Esophagus squamous epithelium (tissue), 5 donors: Measurements from ENCODE around the gene DUSP23. TPM values are rescaled to one million over a fixed set of nuclear protein-coding genes. Genes with fewer than 3 reads are reported as not detected.

Experiments used
- DNase-seq: peaks from one replicate; lab custom pipeline; 2025; lab: John Stamatoyannopoulos, UW
- H3K27ac ChIP-seq, 4 donors: fragments of 200-600 bp; sonication (generic); one replicate each; pipeline ENCODE4 v1.5.1; 2016 to 2019; ENCODE audit warnings: mild to moderate bottlenecking in 1 of 4
- H3K27me3 ChIP-seq, 4 donors: fragments of 200-600 bp; sonication (generic); 1 replicate in 3 of 4; 2 replicates in 1 of 4; pipeline versions ENCODE4 v1.5.1 to v1.6.0; 2017 to 2021; ENCODE audit warnings: antibody characterized with exemption in 1 of 4
- H3K36me3 ChIP-seq, 3 donors: fragments of 200-600 bp; sonication (generic); one replicate each; pipeline ENCODE4 v1.5.1; 2016 to 2019
- H3K4me1 ChIP-seq, 3 donors: fragments of 200-600 bp; sonication (generic); one replicate each; pipeline ENCODE4 v1.5.1; 2017 to 2019
- H3K4me3 ChIP-seq, 4 donors: fragments of 200-600 bp; sonication (generic); 1 replicate in 3 of 4; 2 replicates in 1 of 4; pipeline ENCODE4 v1.5.1; 2016 to 2019; ENCODE audit warnings: mild to moderate bottlenecking in 2 of 4, moderate library complexity in 1 of 4
- H3K9me3 ChIP-seq, 3 donors: fragments of 200-600 bp; sonication (generic); one replicate each; pipeline ENCODE4 v1.5.1; 2016 to 2019
- POLR2A ChIP-seq, 4 donors: fragments of 450-650 bp; IDR thresholded peaks; one replicate each; pipeline ENCODE4 v1.6.1; 2017; ENCODE audit warnings: antibody characterized with exemption in 4 of 4, mild to moderate bottlenecking in 4 of 4, moderate library complexity in 3 of 4
- WGBS, 2 donors: methylation state at CpG; one replicate each; pipeline ENCODE4 v1.1.5; 2018; 5-methylcytosine and 5-hydroxymethylcytosine counted together
- intact Hi-C: fragments of 100-400 bp; cut with DNase I; formaldehyde crosslinking; loops from one replicate; pipeline ENCODE4 v1.15.0; 2022
- total RNA-seq, 4 donors: library from RNA; depleted of rRNA; stranded (reverse); fragments of >200 nt; gene quantifications; one replicate each; pipeline ENCODE4 v1.1.0, GENCODE V29; 2016
- TF ChIP-seq, protein P1 (sequence below), 6 experiments: fragments of 450-650 bp in 4 of 6; fragments of 200-600 bp in 2 of 6; sonication (generic) in 2 of 6; IDR thresholded peaks; one replicate each; pipeline ENCODE4 v1.5.1; 2016 to 2019; ENCODE audit warnings: antibody characterized with exemption in 6 of 6, mild to moderate bottlenecking in 4 of 6, moderate library complexity in 4 of 6
- donor health status: DM: yes; HTN: yes; CAD: no.

Gene DUSP23
- total RNA-seq, 4 donors from 2014 or later: 65.2 to 103 (median 91.3) TPM

- H3K36me3 ChIP-seq: no peaks in the 10 kb centered on the region
- H3K27me3 ChIP-seq: peaks cover 0 to under 1% (median 0%) of the 10 kb centered on the region in 4 donors
- no peak for DNase-seq
- H3K4me3 ChIP-seq: no peak overlapping the region
- TF ChIP-seq POLR2A (IDR thresholded peaks at IDR 0.05): no peak
- TF ChIP-seq, protein P1, sequence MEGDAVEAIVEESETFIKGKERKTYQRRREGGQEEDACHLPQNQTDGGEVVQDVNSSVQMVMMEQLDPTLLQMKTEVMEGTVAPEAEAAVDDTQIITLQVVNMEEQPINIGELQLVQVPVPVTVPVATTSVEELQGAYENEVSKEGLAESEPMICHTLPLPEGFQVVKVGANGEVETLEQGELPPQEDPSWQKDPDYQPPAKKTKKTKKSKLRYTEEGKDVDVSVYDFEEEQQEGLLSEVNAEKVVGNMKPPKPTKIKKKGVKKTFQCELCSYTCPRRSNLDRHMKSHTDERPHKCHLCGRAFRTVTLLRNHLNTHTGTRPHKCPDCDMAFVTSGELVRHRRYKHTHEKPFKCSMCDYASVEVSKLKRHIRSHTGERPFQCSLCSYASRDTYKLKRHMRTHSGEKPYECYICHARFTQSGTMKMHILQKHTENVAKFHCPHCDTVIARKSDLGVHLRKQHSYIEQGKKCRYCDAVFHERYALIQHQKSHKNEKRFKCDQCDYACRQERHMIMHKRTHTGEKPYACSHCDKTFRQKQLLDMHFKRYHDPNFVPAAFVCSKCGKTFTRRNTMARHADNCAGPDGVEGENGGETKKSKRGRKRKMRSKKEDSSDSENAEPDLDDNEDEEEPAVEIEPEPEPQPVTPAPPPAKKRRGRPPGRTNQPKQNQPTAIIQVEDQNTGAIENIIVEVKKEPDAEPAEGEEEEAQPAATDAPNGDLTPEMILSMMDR (IDR thresholded peaks at IDR 0.05): no peak
- H3K4me1 ChIP-seq: peaks cover 0 to 7% (median 0%) of the 10 kb centered on the region in 3 donors
- H3K9me3 ChIP-seq: no peaks in the 10 kb centered on the region
- intact Hi-C loops: no loop called here
- 91 to 94% methylated on average over 8 of the region's 8 CpGs for WGBS, 2 donors
- H3K27ac ChIP-seq: no peak overlapping the region
Observed at GRCh38 chr1:159815926-159816325, 35.2 kb downstream of the DUSP23 start.

DNA sequence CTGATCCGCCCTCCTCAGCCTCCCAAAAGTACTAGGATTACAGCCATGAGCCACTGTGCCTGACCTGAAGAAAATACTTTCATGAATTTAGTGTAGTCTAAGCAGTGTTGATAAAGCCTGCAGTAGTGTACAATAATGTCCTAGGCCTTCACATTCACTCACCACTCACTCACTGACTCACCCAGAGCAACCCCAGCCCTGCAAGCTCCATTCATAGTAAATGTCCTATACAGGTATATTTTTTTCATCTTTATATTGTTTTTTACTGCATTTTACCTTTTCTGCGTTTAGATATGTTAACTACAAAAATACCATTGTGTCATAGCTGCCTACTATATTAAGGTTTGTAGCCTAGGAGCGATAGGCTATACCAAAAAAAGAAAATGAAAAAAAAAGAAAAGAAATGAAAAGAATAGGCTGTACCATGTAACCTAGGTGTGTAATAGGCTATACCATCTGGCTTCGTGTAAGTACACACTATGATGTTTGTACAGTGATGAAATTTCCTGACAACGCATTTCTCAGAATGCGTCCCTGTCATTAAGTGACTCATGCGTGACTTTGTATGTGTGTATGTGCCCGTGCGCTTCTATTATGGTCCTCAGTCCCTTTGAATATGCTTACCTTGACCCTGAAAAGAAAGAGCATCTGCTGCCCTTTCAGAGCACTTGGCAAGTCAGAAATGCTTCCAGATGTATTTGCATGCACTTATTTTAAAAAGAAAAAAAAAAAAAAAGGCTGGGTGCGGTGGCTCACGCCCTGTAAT lies 36.7 kb downstream of the DUSP23 start:
- no peak for DNase-seq
- Histone ChIP-seq H3K27ac (peak overlapping the region in 3 of 4 donors; percentile 52 to 53 (median 53)), H3K4me1 (peaks cover 0 to 11% (median 0%) of the 10 kb centered on the region in 3 donors), H3K36me3 (no peaks in the 10 kb centered on the region), H3K4me3 (no peak overlapping the region), H3K27me3 (peaks cover 0 to 5% (median 0%) of the 10 kb centered on the region in 4 donors), H3K9me3 (no peaks in the 10 kb centered on the region)
- intact Hi-C loops: no loop called here
- no peak for TF ChIP-seq POLR2A (IDR thresholded peaks at IDR 0.05)
- TF ChIP-seq, protein P1 (IDR thresholded peaks at IDR 0.05): no peak
- WGBS, 2 donors: 37 to 42% methylated on average over 10 to 11 of the region's 11 CpGs

DNA sequence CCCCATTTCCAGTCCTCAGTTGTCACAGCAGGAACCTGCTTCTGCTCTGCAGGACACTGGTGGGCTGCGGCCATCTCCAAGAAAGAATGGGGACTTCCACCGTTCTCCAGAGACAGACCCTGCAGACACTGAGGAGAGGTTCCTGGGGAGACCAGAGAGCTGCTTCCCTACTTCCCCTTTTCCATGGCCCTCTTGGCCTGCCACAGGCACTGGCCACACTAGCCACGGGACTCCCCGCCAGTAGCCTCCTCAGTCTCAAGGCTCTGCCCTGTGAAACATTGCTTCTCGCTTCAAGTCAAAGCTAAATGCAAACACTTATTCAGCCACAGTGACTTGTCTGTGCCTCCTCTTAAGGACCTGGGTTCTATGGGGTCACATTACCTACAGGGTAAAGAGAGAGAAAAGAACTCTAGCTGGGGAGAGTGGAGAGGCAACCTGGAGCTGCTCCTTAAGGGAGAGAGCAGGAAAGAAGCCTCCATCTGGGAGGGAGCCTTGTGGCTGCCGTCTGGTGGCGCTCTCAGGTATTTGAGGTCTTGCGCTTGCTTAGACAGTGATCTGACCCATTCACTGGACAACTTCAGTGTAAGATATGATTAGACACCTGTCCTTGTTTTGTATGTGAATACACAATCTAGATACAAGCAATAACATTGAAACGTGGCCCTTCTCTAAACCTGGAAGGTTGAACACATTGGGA lies 40.6 kb downstream of the DUSP23 start:
- Histone ChIP-seq H3K4me1 (peaks cover 0 to 28% (median 6%) of the 10 kb centered on the region in 3 donors), H3K27ac (no peak overlapping the region), H3K9me3 (no peaks in the 10 kb centered on the region), H3K27me3 (peaks cover 0 to 5% (median 0%) of the 10 kb centered on the region in 4 donors), H3K4me3 (no peak overlapping the region), H3K36me3 (no peaks in the 10 kb centered on the region)
- intact Hi-C loops: no loop called here
- TF ChIP-seq POLR2A (IDR thresholded peaks at IDR 0.05): no peak
- TF ChIP-seq, protein P1 (IDR thresholded peaks at IDR 0.05): no peak
- no peak for DNase-seq
- WGBS, 2 donors: 74 to 83% methylated on average over 5 to 9 of the region's 9 CpGs

GRCh38 chr1:159823406-159823805 lies 42.6 kb downstream of the DUSP23 start:
- 19 to 49% methylated on average over 5 to 6 of the region's 7 CpGs for WGBS, 2 donors
- TF ChIP-seq, protein P1 (IDR thresholded peaks at IDR 0.05): no peak
- no peak for TF ChIP-seq POLR2A (IDR thresholded peaks at IDR 0.05)
- no peak for DNase-seq
- Histone ChIP-seq H3K27ac (no peak overlapping the region), H3K27me3 (peaks cover 0 to 5% (median 0%) of the 10 kb centered on the region in 4 donors), H3K9me3 (no peaks in the 10 kb centered on the region), H3K4me3 (no peak overlapping the region), H3K36me3 (no peaks in the 10 kb centered on the region), H3K4me1 (peaks cover 0 to 42% (median 6%) of the 10 kb centered on the region in 3 donors)
- intact Hi-C loops: no loop called here

DNA sequence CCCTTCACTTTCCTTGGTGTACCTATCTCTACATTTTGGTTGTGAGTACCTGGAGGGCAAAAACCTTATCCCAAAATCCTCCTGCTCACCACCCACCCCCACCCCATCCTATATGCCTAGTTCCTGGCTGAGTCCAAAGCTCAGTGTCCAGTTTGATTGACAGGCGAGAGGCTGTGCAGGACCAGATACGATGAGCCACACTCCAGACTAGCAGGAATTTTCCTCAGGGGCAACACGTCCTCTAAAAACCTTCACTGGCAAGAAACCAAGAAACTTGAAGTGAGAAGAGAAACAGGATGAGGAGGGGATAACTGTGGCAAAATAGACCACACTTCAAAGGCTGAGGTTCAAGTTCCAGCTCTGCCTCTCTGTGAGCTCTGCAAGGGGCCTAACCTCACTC lies 44.8 kb downstream of the DUSP23 start:
- intact Hi-C loops: no loop called here
- WGBS, 2 donors: 40 to 57% methylated on average over 1 to 2 of the region's 3 CpGs
- Histone ChIP-seq H3K4me3 (no peak overlapping the region), H3K27me3 (peaks cover 0 to 5% (median 0%) of the 10 kb centered on the region in 4 donors), H3K36me3 (no peaks in the 10 kb centered on the region), H3K27ac (no peak overlapping the region), H3K9me3 (no peaks in the 10 kb centered on the region), H3K4me1 (peaks cover 0 to 53% (median 6%) of the 10 kb centered on the region in 3 donors)
- DNase-seq: no peak
- TF ChIP-seq, protein P1 (IDR thresholded peaks at IDR 0.05): no peak
- no peak for TF ChIP-seq POLR2A (IDR thresholded peaks at IDR 0.05)
